ENCODE measurements around the gene ZNF592.
"Not testable (repeated sequence)": the region's sequence is repeated elsewhere in the genome, so short reads cannot be mapped to it uniquely, and the experiment has no call there.

Gene ZNF592, protein sequence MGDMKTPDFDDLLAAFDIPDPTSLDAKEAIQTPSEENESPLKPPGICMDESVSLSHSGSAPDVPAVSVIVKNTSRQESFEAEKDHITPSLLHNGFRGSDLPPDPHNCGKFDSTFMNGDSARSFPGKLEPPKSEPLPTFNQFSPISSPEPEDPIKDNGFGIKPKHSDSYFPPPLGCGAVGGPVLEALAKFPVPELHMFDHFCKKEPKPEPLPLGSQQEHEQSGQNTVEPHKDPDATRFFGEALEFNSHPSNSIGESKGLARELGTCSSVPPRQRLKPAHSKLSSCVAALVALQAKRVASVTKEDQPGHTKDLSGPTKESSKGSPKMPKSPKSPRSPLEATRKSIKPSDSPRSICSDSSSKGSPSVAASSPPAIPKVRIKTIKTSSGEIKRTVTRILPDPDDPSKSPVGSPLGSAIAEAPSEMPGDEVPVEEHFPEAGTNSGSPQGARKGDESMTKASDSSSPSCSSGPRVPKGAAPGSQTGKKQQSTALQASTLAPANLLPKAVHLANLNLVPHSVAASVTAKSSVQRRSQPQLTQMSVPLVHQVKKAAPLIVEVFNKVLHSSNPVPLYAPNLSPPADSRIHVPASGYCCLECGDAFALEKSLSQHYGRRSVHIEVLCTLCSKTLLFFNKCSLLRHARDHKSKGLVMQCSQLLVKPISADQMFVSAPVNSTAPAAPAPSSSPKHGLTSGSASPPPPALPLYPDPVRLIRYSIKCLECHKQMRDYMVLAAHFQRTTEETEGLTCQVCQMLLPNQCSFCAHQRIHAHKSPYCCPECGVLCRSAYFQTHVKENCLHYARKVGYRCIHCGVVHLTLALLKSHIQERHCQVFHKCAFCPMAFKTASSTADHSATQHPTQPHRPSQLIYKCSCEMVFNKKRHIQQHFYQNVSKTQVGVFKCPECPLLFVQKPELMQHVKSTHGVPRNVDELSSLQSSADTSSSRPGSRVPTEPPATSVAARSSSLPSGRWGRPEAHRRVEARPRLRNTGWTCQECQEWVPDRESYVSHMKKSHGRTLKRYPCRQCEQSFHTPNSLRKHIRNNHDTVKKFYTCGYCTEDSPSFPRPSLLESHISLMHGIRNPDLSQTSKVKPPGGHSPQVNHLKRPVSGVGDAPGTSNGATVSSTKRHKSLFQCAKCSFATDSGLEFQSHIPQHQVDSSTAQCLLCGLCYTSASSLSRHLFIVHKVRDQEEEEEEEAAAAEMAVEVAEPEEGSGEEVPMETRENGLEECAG (N-terminal part only)
- 48.0 to 100.0 reads per million in 2 experiments for total RNA-seq

DNA sequence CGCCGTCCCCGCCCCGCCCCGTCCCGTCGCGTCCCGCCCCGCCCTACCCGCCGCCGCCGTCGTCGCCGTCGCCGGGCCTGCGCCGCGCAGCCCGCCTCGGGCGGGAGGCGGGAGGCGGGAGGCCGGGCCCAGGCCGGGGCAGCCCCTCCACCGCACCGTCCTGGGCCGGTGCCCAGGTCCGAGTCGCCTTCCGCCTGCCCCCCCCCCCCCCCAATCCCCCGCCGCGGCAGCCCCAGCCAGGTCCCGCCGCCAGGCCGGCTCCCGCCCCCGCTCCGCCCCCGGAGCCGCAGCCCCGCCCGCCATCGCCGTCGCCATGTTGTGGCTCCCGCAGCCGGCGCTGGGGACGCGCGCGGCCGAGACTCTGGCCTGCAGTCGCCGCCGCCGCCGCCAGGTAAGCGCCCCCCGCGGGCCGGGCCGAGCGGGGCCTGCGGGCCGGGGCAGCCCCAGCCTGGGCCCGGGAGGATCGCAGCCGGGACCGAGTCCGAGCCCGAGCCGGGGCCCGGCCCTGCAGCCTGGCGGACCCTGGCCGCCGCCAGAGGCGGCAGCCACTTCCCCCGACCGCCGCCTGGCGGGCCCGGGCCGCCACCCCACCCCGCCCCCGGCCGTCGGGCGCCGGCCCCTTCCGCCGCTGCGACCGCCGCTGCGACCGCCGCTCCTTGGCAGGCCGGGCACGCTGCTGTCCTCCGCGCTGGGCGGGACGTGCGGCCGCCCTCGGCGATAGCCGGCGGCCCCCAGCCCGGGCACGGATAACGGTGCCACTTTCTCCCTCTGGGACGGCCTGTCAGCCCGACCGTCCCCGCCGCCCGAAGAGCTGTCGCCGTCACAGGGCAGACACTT is at the start of gene ZNF592:
Gene ZNF592 (plus strand): TSS at position 319 of the 837 bp plus-strand sequence. CDS start 34,084 bp downstream, outside the sequence.
- DNase-seq (ENCODE audit: low read depth) = peak; percentile 72

DNA sequence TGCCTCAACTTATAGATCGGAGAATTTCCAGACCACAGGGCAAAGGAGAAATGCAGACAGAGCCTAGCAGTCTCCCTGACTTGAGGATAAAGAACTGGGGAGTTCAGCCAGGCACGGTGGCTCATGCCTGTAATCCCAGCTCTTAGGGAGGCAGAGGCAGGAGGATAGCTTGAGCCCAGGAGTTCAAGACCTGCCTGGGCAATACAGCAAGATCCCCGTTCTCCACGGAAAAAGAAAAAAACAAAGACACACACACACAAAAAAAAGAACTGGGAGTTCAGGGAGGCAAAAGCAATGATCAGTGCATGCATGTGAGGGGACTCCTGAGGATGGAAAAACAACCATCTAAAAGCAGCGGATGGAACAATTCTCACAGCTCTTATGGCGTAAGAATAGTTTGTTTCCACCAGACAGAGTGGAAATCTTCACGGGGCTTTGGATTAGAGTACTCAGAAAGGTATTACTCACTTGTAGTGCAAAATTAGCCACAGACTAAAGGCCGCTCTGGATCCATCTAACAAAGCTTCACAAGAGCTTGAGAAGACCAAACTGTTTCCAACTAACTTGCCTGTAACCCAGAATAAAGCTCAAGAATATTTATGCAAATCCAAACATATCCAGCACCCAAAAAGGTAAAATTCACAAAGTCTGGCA is 48.7 kb upstream of the ZNF592 start:
- DNase-seq (ENCODE audit: low read depth) = no peak

GRCh38 chr15:84702961-84703482 is 45.4 kb upstream of the ZNF592 start:
- DNase-seq (ENCODE audit: low read depth) = no peak

DNA sequence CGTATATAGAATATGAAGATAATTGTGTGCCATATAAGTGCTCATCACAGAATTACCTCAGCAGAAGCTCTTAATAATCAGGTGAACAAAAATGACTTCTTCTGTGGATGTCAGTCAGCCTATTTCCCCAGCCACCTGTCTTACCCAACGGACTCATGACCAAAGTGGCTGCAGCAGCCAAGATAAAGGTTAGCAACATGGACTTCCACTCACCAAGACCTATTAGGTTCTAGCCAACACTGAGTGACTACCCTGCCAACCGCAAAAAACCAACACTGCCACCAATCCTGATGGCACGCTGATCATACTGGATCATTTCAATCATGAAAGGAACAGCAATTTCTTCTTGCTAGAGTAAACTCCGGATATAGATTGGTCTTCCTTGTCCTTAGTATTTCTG is 44.6 kb upstream of the ZNF592 start:
- no peak for DNase-seq (ENCODE audit: low read depth)

DNA sequence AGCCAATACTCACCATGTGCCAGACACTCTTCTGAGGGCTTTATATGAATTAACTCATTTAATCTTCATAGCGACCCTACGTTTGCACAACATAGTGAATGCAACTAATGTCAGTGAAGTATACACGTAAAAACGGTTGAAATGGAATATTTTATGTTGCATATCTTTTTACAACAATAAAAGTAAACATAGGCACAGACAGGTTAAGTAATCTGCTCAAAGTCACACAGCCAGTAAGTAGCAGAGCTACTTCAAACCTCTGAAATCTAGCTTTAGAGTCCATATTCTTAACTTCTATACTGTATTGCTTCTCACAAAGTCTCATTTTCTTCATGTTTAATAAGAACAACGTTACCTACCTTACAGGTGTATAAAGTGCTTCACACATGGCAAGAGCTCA is 34.0 kb upstream of the ZNF592 start:
- DNase-seq (ENCODE audit: low read depth) = no peak

GRCh38 chr15:84714821-84715220 is 33.6 kb upstream of the ZNF592 start:
- DNase-seq (ENCODE audit: low read depth) = no peak

DNA sequence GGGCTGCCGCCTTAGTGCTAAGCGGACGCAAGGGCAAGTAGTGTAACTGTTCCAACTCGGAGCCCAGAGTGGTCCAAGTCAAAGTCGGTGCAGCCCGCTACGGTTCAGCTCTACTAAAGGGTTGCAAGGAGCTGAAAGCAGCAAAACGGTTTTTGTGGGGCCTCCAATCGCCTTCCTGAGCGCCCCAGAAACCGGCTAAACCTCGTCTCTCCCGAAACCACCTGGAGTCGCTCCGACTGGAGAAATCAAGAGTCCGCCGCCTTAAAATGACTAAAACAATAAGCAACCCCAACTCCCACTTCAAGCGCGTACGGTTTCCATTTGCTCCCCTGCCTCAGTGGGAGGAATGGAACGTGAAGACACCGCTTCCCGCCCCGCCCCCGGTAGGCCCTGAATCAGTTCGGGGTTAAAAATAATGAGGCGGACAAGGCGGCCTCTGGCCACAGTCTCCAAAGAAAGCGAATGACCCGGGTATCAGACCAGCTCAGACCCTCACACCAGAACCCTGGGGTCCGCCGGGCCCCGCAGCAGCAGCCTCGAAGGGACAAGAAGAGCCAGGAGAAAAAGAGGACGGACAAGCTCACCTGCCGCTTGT is 32.9 kb upstream of the ZNF592 start:
- DNase-seq (ENCODE audit: low read depth) = no peak

DNA sequence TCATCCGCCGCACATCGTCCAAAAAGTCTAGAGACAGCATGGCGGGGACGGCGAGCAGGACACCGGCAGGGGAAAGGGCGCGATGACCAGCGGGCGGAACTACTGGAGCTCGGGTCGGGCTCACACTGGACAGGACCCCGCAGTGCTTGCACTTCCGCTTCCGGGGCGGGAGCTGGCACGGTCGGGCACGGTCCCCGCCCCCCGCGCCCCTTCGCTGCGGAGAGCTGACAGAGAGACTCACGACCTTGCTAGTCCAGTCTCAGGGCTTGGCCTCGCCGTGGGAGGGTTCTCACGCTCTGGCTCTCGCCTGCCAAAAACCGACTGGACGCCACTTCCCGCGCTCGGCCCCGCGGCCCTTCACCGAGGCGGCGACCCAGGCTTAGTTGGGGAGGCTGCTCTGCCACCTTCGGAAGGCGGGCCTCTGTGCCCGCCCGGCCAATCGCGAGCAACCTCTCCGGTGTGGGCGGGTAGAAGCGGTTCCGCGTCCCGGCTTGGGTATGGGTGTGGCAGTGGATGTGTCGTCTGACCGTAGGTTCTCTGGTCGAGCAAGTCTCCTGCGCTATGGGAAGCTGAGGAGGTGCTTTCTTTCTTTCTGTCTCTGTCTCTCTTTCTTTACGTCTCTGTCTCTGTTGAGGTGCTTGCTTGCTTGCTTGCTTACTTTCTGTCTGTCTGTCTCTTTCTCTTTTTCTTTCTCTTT is 32.2 kb upstream of the ZNF592 start, which contains the start of gene SEC11A:
Gene SEC11A (minus strand): TSS at position 104 of the 697 bp plus-strand sequence. CDS start 64 bp downstream, at position 40.
- DNase-seq (ENCODE audit: low read depth) = peak; percentile 84

DNA sequence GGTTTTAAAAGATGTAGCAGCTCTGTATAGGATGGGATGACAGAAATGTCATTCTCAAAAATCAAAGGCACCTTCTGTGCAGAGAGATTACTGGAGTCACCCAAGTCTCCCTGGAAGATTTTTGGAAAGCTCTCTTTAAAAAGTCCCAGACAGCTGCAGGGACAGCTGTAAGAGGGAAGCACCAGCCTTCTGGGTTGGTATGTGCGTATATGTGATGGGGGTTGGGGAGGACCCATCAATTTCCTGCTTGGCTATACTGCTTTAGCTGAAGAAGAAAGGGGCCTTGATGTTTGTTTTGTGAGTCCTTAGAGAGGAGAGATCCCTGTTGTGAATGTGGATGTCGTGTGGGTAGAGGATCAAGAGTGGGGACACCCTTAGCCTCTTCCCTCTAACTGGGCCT is 27.0 kb upstream of the ZNF592 start:
- DNase-seq (ENCODE audit: low read depth) = no peak

DNA sequence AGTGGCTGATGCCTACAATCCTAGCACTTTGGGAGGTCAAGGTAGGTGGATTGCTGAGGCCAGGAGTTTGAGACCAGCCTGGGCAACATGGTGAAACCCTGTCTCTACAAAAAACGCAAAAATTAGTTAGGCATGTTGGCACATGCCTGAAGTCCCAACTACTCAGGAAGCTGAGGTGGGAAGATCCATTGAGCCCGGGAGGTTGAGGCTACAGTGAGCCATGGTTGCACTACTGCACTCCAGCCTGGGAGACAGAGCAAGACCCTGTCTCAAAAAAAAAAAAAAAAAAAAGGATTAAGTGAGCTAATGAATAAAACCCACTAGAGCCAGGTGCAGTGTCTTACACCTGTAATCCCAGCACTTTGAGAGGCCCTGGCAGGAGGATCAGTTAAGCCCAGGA is 25.8 kb upstream of the ZNF592 start:
- no peak for DNase-seq (ENCODE audit: low read depth)

DNA sequence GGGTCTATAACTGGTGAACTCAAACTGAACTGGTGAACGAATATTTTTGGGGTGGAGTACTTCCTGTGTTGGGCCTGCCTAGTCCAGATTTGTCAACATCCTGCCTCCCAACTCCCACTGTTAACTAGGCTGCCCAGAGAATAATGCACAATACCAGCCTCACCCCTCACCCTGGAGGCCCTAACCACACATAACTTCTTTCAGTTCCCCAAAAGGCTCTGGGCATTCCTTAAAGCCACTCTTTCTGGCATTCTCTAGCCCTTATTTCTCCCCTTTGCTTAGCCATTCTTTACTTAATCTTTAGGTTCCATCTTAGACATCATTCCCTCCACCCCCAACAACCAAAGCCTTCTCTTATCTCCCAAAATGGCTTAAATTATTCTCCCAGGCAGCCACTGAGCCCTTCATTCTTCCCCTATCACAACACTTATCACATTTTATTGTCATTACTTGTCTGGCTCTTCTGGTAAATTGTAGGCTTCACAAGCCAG is 23.3 kb upstream of the ZNF592 start:
- DNase-seq (ENCODE audit: low read depth) = no peak

DNA sequence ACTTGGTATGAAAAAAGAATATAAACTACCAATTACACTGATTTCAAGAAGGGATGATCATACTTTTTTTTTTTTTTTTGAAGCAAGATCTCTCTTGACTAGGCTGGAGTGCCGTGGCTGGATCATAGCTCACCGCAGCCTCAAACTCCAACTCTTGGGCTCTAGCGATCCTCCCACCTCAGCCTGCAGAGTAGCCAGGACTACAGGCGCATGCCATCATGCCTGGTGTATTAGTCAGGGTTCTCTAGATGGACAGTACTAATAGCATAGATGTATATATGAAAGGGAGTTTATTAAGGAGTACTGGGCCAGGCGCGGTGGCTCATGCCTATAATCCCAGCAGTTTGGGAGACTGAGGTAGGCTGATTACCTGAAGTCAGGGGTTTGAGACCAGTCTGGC is 21.0 kb upstream of the ZNF592 start:
- no peak for DNase-seq (ENCODE audit: low read depth)

DNA sequence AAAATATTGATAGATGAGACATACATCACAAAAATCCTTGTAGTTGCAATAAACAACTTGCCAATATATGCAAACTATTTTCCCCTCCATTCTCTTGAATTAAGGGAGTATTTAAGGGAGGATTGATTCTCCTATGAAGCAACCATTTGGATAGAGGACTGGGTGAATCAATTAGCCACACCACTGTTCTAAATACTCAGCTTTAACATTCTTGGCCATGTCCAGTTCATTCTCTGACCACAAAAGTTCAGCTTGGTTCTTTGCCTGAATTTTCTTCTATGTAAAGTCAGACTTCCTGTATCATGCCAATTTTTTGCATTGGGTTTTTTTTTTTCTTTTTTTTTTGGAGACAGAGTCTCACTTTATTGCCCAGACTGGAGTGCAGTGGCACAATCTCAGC is 16.6 kb upstream of the ZNF592 start:
- DNase-seq (ENCODE audit: low read depth) = no peak

DNA sequence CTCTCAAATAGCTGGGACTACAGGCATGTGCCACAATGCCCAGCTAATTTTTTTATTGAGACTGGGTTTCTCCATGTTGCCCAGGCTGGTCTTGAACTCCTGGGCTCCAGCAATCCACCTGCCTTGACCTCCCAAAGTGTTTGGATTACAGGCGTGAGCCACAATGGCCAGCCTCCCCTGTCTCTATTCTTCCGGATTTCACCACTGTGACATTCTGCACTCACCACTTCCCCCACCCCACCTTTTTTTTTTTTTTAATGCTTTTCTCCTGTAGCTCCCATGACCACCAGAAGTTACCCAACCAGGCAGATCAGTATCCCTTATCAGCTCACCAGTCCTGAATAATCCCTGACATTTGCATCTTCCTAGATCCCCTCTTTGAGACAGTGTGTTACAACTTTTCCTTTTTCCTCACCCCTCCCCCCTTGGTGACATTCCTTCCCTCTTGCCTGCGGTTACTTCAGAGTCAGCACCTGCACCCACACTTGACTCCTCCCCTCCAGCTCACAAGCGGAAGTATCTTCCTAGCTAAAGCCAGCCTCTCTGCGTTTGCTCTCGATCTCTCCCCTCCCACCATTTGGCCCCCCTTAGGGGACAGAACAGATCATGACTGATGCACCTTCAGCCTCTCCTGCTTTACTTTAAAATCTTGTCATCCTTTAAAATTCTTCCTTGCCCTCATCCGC is 13.5 kb upstream of the ZNF592 start:
- DNase-seq (ENCODE audit: low read depth) = peak; percentile 62

- DNase-seq (ENCODE audit: low read depth) = not testable (repeated sequence)
Measured at GRCh38 chr15:84735480-84736061, 12.8 kb upstream of the ZNF592 start.

- DNase-seq (ENCODE audit: low read depth) = peak; percentile 35
Measured at GRCh38 chr15:84736375-84736774, 12.0 kb upstream of the ZNF592 start.

DNA sequence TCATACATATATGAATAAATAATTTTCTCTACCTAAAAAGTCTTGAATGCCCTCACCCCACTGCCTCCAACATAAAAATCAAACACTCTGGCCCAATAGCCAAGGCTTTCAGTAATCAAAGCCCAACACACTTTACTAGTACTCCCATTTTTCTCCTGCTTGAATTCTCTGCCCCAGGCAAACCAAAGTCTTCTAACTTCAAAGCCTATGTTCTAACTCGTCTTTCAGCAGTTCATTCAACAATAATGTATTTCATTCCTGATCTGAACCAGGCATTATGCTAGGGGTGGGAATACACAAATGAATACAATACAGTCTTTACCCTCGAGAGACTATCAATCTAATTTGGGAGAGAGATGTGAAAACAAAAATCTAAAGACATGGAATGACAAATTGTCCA is 11.4 kb upstream of the ZNF592 start:
- no peak for DNase-seq (ENCODE audit: low read depth)

GRCh38 chr15:84740691-84741090 is 7.7 kb upstream of the ZNF592 start:
- DNase-seq (ENCODE audit: low read depth) = no peak
